Activated CD8-positive, alpha-beta T cell treated with anti-CD3 and anti-CD28 coated beads, Interleukin-2, amount 10 ng/mL, durations not matched to agents 7 days and 5 days (primary cell): ENCODE measurements around the gene KCNH3. TPM values are rescaled to one million over a fixed set of nuclear protein-coding genes. Genes with fewer than 3 reads are reported as not detected.

Experiments
- ATAC-seq: fragments of 150-1000 bp; cut with Tn5 transposase; one replicate; pipeline ENCODE4 v1.10.0; 2021; ENCODE audit warnings: moderate library complexity
- CTCF ChIA-PET: fragments of 350-600 bp; sonication (Branson Sonifier 250); formaldehyde crosslinking; loops from one replicate; lab custom pipeline; 2021; ENCODE audit warnings: antibody characterized with exemption; lab: Charles Lee
- POLR2A ChIA-PET: fragments of 350-600 bp; sonication (Branson Sonifier 250); formaldehyde crosslinking; loops from one replicate; lab custom pipeline; 2021; ENCODE audit warnings: antibody characterized with exemption; lab: Charles Lee
- DNase-seq: peaks from one replicate; pipeline ENCODE4 v3.0.0-alpha.2; 2020
- H3K27ac Mint-ChIP-seq: one replicate; pipeline ENCODE4 v1.8.0; 2021; ENCODE audit warnings: mild to moderate bottlenecking, mixed read lengths
- H3K27me3 Mint-ChIP-seq: one replicate; pipeline ENCODE4 v1.8.0; 2021; ENCODE audit warnings: low read depth, mixed read lengths
- H3K36me3 Mint-ChIP-seq: one replicate; pipeline ENCODE4 v1.8.0; 2021; ENCODE audit warnings: low read depth, mixed read lengths
- H3K4me1 Mint-ChIP-seq: one replicate; pipeline ENCODE4 v1.8.0; 2021; ENCODE audit warnings: low read depth, mixed read lengths
- H3K4me3 Mint-ChIP-seq: one replicate; pipeline ENCODE4 v1.8.0; 2021; ENCODE audit warnings: mild to moderate bottlenecking, mixed read lengths
- H3K9me3 Mint-ChIP-seq: one replicate; pipeline ENCODE4 v1.8.0; 2022; ENCODE audit warnings: mixed read lengths; ENCODE audit not compliant: insufficient read depth
- total RNA-seq, 2 experiments: library from RNA; stranded (reverse); gene quantifications; one replicate each; pipeline ENCODE4 v1.2.3, GENCODE V29; 2021

Gene KCNH3
- total RNA-seq, 2 experiments from 2014 or later = 5.1 to 5.3 TPM

GRCh38 chr12:49547090-49547690, 8.4 kb downstream of the KCNH3 start:
- DNase-seq (no peak), ATAC-seq (no peak)
- peak overlapping the region; percentile 11 for H3K27ac Mint-ChIP-seq
- H3K9me3 Mint-ChIP-seq = no peaks in the 10 kb centered on the region
- ChIA-PET POLR2A (interaction anchor here (1.4 kb wide), 1 partner anchor 20 kb away, joined by 4 read pairs; the partner anchor contains the start of gene MCRS1), CTCF (no interaction called here)
- H3K4me1 Mint-ChIP-seq = peaks cover 38% of the 10 kb centered on the region
- H3K4me3 Mint-ChIP-seq = no peak overlapping the region
- no peaks in the 10 kb centered on the region for H3K36me3 Mint-ChIP-seq
- H3K27me3 Mint-ChIP-seq = peaks cover 13% of the 10 kb centered on the region

GRCh38 chr12:49548481-49548821, 9.6 kb downstream of the KCNH3 start:
- H3K4me3 Mint-ChIP-seq = peak overlapping the region; percentile 73
- no peaks in the 10 kb centered on the region for H3K9me3 Mint-ChIP-seq
- H3K27me3 Mint-ChIP-seq = peaks cover 13% of the 10 kb centered on the region
- no peak for DNase-seq
- ChIA-PET POLR2A (interaction anchor here (0.7 kb wide), 1 partner anchor 729 kb away, joined by 3 read pairs; no protein-coding TSS in a partner anchor), CTCF (interaction anchor here (0.8 to 0.9 kb wide), 2 partner anchors 35 to 190 kb away, joined by 3 read pairs; no protein-coding TSS in a partner anchor)
- no peaks in the 10 kb centered on the region for H3K36me3 Mint-ChIP-seq
- ATAC-seq = no peak
- peaks cover 28% of the 10 kb centered on the region for H3K4me1 Mint-ChIP-seq
- peak overlapping the region; percentile 72 for H3K27ac Mint-ChIP-seq

- H3K27me3 Mint-ChIP-seq = peaks cover 13% of the 10 kb centered on the region
- DNase-seq = peak; percentile 38
- H3K4me3 Mint-ChIP-seq = peak overlapping the region; percentile 73
- ChIA-PET POLR2A (interaction anchor here (0.7 to 0.8 kb wide), 2 partner anchors 192 to 729 kb away, joined by 3 read pairs; partner anchors contain the start of gene TMBIM6), CTCF (interaction anchor here (0.7 to 2.0 kb wide), 4 partner anchors 12 to 191 kb away, joined by 3 to 6 read pairs (median 3); no protein-coding TSS in a partner anchor)
- no peaks in the 10 kb centered on the region for H3K9me3 Mint-ChIP-seq
- peaks cover 28% of the 10 kb centered on the region for H3K4me1 Mint-ChIP-seq
- peak; percentile 57 for ATAC-seq
- H3K36me3 Mint-ChIP-seq = no peaks in the 10 kb centered on the region
- H3K27ac Mint-ChIP-seq = peak overlapping the region; percentile 79
Measured at GRCh38 chr12:49548822-49549648, 10.2 kb downstream of the KCNH3 start.

GRCh38 chr12:49549735-49550692, 11.2 kb downstream of the KCNH3 start:
- Mint-ChIP-seq H3K36me3 (no peaks in the 10 kb centered on the region), H3K4me3 (peak overlapping the region; percentile 73), H3K9me3 (no peaks in the 10 kb centered on the region), H3K27me3 (peaks cover 13% of the 10 kb centered on the region), H3K4me1 (peaks cover 24% of the 10 kb centered on the region), H3K27ac (peak overlapping the region; percentile 17)
- CTCF ChIA-PET = interaction anchor here (1.0 to 2.0 kb wide), 5 partner anchors 18 to 191 kb away, joined by 3 to 6 read pairs (median 6); partner anchors contain the start of genes MCRS1 and PRPF40B
- POLR2A ChIA-PET = interaction anchor here (0.5 to 1.5 kb wide), 4 partner anchors 17 to 698 kb away, joined by 3 to 6 read pairs (median 3); partner anchors contain the start of genes DDX23, SPATS2 and TMBIM6
- ATAC-seq (no peak), DNase-seq (no peak)

GRCh38 chr12:49550693-49551252, 11.9 kb downstream of the KCNH3 start:
- Mint-ChIP-seq H3K27me3 (peaks cover 13% of the 10 kb centered on the region), H3K36me3 (no peaks in the 10 kb centered on the region), H3K9me3 (no peaks in the 10 kb centered on the region), H3K4me3 (no peak overlapping the region), H3K27ac (peak overlapping the region; percentile 17), H3K4me1 (peaks cover 24% of the 10 kb centered on the region)
- DNase-seq (no peak), ATAC-seq (no peak)
- CTCF ChIA-PET = interaction anchor here (1.0 to 4.0 kb wide), 6 partner anchors 12 to 192 kb away, joined by 3 to 41 read pairs (median 6); partner anchors contain the start of genes MCRS1 and PRPF40B
- POLR2A ChIA-PET = interaction anchor here (0.5 to 1.5 kb wide), 3 partner anchors 16 to 699 kb away, joined by 3 to 6 read pairs (median 3); partner anchors contain the start of genes DDX23 and SPATS2

- peaks cover 30% of the 10 kb centered on the region for H3K4me1 Mint-ChIP-seq
- peaks cover 8% of the 10 kb centered on the region for H3K36me3 Mint-ChIP-seq
- no peak overlapping the region for H3K4me3 Mint-ChIP-seq
- ChIA-PET POLR2A (interaction anchor here (0.6 to 1.5 kb wide), 2 partner anchors 185 to 229 kb away, joined by 3 to 6 read pairs; partner anchors contain the start of genes SPATS2 and TROAP), CTCF (interaction anchor here (1.2 to 4.0 kb wide), 5 partner anchors 11 to 185 kb away, joined by 3 to 41 read pairs (median 6); partner anchors contain the start of genes PRPF40B and SPATS2)
- peaks cover 13% of the 10 kb centered on the region for H3K27me3 Mint-ChIP-seq
- H3K9me3 Mint-ChIP-seq = no peaks in the 10 kb centered on the region
- no peak for DNase-seq
- no peak for ATAC-seq
- no peak overlapping the region for H3K27ac Mint-ChIP-seq
Measured at GRCh38 chr12:49552014-49552413, 13.2 kb downstream of the KCNH3 start.

- ChIA-PET POLR2A (interaction anchor here (0.6 kb wide), 1 partner anchor 230 kb away, joined by 3 read pairs; the partner anchor contains the start of gene TROAP), CTCF (interaction anchor here (0.9 to 4.0 kb wide), 13 partner anchors 11 to 226 kb away, joined by 3 to 41 read pairs (median 6); partner anchors contain the start of genes KCNH3, PRPF40B and SPATS2)
- Mint-ChIP-seq H3K36me3 (peaks cover 8% of the 10 kb centered on the region), H3K9me3 (no peaks in the 10 kb centered on the region), H3K27me3 (peaks cover 9% of the 10 kb centered on the region), H3K4me1 (peaks cover 26% of the 10 kb centered on the region), H3K27ac (no peak overlapping the region), H3K4me3 (no peak overlapping the region)
- ATAC-seq = no peak
- DNase-seq = no peak
Measured at GRCh38 chr12:49552425-49552824, 13.6 kb downstream of the KCNH3 start.

- H3K27ac Mint-ChIP-seq = no peak overlapping the region
- ChIA-PET CTCF (interaction anchor here (0.9 to 4.0 kb wide), 16 partner anchors 10 to 225 kb away, joined by 3 to 41 read pairs (median 5); partner anchors contain the start of genes KCNH3, PRPF40B and SPATS2), POLR2A (no interaction called here)
Measured at GRCh38 chr12:49552899-49553298, 14.1 kb downstream of the KCNH3 start.

GRCh38 chr12:49553512-49554088, 14.8 kb downstream of the KCNH3 start:
- Mint-ChIP-seq H3K4me3 (no peak overlapping the region), H3K36me3 (peaks cover 10% of the 10 kb centered on the region), H3K27ac (no peak overlapping the region), H3K27me3 (peaks cover 4% of the 10 kb centered on the region), H3K9me3 (no peaks in the 10 kb centered on the region), H3K4me1 (peaks cover 17% of the 10 kb centered on the region)
- ATAC-seq (peak; percentile 56), DNase-seq (peak; percentile 47)
- ChIA-PET CTCF (interaction anchor here (0.7 to 4.0 kb wide), 15 partner anchors 10 to 258 kb away, joined by 3 to 41 read pairs (median 5); partner anchors contain the start of gene PRPH), POLR2A (interaction anchor here (0.6 to 1.4 kb wide), 3 partner anchors 14 to 101 kb away, joined by 3 to 5 read pairs (median 4); partner anchors contain the start of gene PRPF40B)

More at GRCh38 chr12:49552899-49553298, 14.1 kb downstream of the KCNH3 start:
- DNase-seq (no peak), ATAC-seq (no peak)
- Mint-ChIP-seq H3K4me1 (peaks cover 24% of the 10 kb centered on the region), H3K27me3 (peaks cover 7% of the 10 kb centered on the region), H3K9me3 (no peaks in the 10 kb centered on the region), H3K36me3 (peaks cover 8% of the 10 kb centered on the region), H3K4me3 (no peak overlapping the region)
